GM21381 (cell line): ENCODE results near the gene SLC7A8.

Source experiments
- ATAC-seq: cut with Tn5 transposase; IDR thresholded peaks from one replicate; pipeline ENCODE4 v1.9.1; 2021; ENCODE audit warnings: mild to moderate bottlenecking, moderate library complexity; ENCODE audit not compliant: unreplicated experiment

Gene SLC7A8

GRCh38 chr14:23097786-23098185 is 85.7 kb downstream of the SLC7A8 start:
- no peak for ATAC-seq

- ATAC-seq, result peak; percentile 90
These were observed 88.0 kb downstream of the SLC7A8 start, which contains the start of gene C14orf119 for GRCh38 chr14:23095196-23096108. TSS of gene C14orf119 (plus strand) at chr14:23095505. CDS start at chr14:23097659, 2,154 bp downstream.

- ATAC-seq, result peak; percentile 35
These were observed 88.7 kb downstream of the SLC7A8 start, which contains the start of gene ACIN1 for GRCh38 chr14:23094666-23095195. TSS of gene ACIN1 (minus strand) at chr14:23095136. CDS start at chr14:23095112, 24 bp downstream.

- no peak for ATAC-seq
These were observed 89.3 kb downstream of the SLC7A8 start for GRCh38 chr14:23093991-23094665.

- ATAC-seq, result no peak
These were observed 89.9 kb downstream of the SLC7A8 start for GRCh38 chr14:23093526-23093925.

GRCh38 chr14:23093104-23093503 is 90.4 kb downstream of the SLC7A8 start:
- ATAC-seq, result no peak

GRCh38 chr14:23091294-23092225 is 91.9 kb downstream of the SLC7A8 start:
- no peak for ATAC-seq

GRCh38 chr14:23090254-23090636 is 93.2 kb downstream of the SLC7A8 start:
- ATAC-seq, result no peak

- ATAC-seq, result no peak
These were observed 93.8 kb downstream of the SLC7A8 start for GRCh38 chr14:23089498-23090253.

- no peak for ATAC-seq
These were observed 96.9 kb downstream of the SLC7A8 start for GRCh38 chr14:23086565-23086964.

- no peak for ATAC-seq
These were observed 98.0 kb downstream of the SLC7A8 start for GRCh38 chr14:23085458-23085857.

GRCh38 chr14:23080474-23080873 is 103.0 kb downstream of the SLC7A8 start:
- no peak for ATAC-seq

GRCh38 chr14:23079716-23080115 is 103.7 kb downstream of the SLC7A8 start:
- ATAC-seq, result no peak

GRCh38 chr14:23078692-23079116 is 104.8 kb downstream of the SLC7A8 start:
- no peak for ATAC-seq

- no peak for ATAC-seq
These were observed 105.5 kb downstream of the SLC7A8 start for GRCh38 chr14:23077962-23078361.

GRCh38 chr14:23076785-23077408 is 106.6 kb downstream of the SLC7A8 start:
- ATAC-seq, result no peak
